ENCODE measurements around the gene MLN. TPM values are rescaled to one million over a fixed set of nuclear protein-coding genes. Genes with fewer than 3 reads are reported as not detected.

The MLN gene
- polyA plus RNA-seq, 4 donors = 0.53 to 2.4 (median 1.3) TPM; not detected in 1

- DNase-seq (ENCODE audit: low read depth in 4 of 4, low spot score in 3 of 4) = no peak
These were observed 12.2 kb downstream of the MLN start for GRCh38 chr6:33791620-33792019.

GRCh38 chr6:33790910-33791309 is 12.9 kb downstream of the MLN start:
- no peak for DNase-seq (ENCODE audit: low read depth in 4 of 4, low spot score in 3 of 4)

GRCh38 chr6:33790379-33790778 is 13.4 kb downstream of the MLN start:
- no peak for DNase-seq (ENCODE audit: low read depth in 4 of 4, low spot score in 3 of 4)

GRCh38 chr6:33789550-33789895 is 14.3 kb downstream of the MLN start:
- no peak for DNase-seq (ENCODE audit: low read depth in 4 of 4, low spot score in 3 of 4)

- peak; percentile 84 to 91 (median 86) for DNase-seq (ENCODE audit: low read depth in 4 of 4, low spot score in 3 of 4)
These were observed 14.9 kb downstream of the MLN start, which contains the start of gene LEMD2 for GRCh38 chr6:33788694-33789549. TSS of gene LEMD2 (minus strand) at chr6:33789130. CDS start at chr6:33789116, 14 bp downstream.

- DNase-seq (ENCODE audit: low read depth in 4 of 4, low spot score in 3 of 4) = peak in 1 of 4 donors; percentile 37
These were observed 15.7 kb downstream of the MLN start for GRCh38 chr6:33787954-33788693.

DNA sequence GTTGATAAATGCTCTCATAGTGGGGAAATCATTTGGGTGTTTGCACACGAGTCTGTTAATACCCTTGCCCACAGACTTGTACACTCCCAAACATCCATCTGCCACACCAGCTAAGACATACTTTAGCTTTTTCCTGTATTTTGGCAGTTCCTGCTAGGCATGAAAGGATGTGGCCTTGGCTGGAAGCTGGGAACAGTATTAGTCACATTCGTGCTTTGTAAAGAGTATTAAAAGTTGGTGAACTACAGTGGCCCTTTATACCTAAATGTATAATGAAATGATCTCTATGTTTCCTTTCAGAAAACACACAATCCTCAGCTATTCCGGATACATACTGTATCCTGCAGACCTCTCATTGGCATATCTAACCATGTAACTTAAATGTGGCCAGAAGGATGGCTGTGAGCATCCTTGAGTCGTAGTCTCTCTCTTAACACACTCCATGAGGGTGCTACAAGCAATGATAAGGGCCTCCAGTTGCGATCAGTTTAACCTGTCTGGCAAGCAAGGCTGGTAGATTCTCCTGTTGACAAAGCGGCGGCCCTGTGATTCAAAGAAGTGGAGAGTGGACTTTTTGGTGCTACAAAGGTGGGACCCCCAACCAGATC is 16.4 kb downstream of the MLN start:
- DNase-seq (ENCODE audit: low read depth in 4 of 4, low spot score in 3 of 4) = no peak

GRCh38 chr6:33786736-33787135 is 17.1 kb downstream of the MLN start:
- DNase-seq (ENCODE audit: low read depth in 4 of 4, low spot score in 3 of 4) = no peak

- DNase-seq (ENCODE audit: low read depth in 4 of 4, low spot score in 3 of 4) = no peak
These were observed 18.0 kb downstream of the MLN start for GRCh38 chr6:33785778-33786177.

DNA sequence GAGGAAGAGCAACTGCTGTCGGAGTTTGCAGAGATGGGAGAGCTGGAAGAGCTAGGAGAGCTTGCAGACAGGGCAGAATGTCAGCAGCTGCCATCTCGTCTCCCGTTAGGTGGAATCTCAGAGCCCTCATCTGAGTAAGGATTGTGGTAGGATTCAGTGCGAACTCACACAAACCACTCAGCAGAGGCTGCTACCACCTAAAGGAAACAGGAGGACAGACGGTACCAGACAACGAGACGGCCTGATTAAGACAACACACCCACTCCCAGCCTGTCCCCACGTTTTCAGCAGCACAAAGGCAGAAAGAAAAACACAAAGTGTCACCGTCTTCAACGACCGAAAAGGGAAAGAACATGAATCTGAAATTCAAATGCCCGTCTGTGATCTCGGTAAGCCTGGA is 19.0 kb downstream of the MLN start:
- no peak for DNase-seq (ENCODE audit: low read depth in 4 of 4, low spot score in 3 of 4)

DNA sequence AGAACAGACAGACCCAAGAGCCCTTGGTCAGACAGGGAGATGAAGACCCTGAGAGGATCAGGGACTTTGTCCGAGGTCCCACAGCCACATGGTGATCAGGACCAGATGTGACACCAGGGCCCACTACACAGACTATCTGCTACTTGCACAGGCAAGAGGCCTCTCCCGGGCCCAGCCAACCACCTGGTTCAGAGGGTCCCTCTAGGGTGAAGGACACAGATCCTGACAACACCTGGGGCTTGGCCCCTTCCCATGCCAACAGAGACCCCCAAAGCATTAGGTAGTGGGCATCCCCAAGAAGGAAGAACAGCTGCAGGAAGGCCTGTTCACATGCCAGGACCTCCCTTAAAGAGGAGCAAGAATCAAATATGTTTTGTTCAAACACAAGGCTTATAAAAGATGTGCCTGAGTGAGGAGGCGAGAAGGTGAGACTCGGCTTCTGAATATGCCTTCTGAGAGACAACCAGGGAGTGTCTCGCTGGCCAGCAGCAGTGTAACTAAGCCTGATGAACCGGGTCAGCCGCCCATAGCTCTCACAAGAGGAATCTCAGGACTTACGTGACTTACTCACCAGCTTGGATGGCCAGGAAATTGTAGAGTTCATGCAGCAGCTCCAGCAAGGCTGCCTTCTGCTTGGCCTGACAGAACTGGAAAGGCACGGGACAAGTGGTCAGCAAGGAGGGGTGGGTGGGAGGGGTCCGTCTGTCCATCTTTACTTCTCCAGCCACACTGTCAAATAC is 19.9 kb downstream of the MLN start:
- no peak for DNase-seq (ENCODE audit: low read depth in 4 of 4, low spot score in 3 of 4)

- no peak for DNase-seq (ENCODE audit: low read depth in 4 of 4, low spot score in 3 of 4)
These were observed 21.2 kb downstream of the MLN start for GRCh38 chr6:33782561-33782960.

GRCh38 chr6:33781131-33781975 is 22.4 kb downstream of the MLN start:
- no peak for DNase-seq (ENCODE audit: low read depth in 4 of 4, low spot score in 3 of 4)

GRCh38 chr6:33779895-33780294 is 23.9 kb downstream of the MLN start:
- DNase-seq (ENCODE audit: low read depth in 4 of 4, low spot score in 3 of 4) = no peak

- DNase-seq (ENCODE audit: low read depth in 4 of 4, low spot score in 3 of 4) = no peak
These were observed 24.5 kb downstream of the MLN start for GRCh38 chr6:33779290-33779689.

DNA sequence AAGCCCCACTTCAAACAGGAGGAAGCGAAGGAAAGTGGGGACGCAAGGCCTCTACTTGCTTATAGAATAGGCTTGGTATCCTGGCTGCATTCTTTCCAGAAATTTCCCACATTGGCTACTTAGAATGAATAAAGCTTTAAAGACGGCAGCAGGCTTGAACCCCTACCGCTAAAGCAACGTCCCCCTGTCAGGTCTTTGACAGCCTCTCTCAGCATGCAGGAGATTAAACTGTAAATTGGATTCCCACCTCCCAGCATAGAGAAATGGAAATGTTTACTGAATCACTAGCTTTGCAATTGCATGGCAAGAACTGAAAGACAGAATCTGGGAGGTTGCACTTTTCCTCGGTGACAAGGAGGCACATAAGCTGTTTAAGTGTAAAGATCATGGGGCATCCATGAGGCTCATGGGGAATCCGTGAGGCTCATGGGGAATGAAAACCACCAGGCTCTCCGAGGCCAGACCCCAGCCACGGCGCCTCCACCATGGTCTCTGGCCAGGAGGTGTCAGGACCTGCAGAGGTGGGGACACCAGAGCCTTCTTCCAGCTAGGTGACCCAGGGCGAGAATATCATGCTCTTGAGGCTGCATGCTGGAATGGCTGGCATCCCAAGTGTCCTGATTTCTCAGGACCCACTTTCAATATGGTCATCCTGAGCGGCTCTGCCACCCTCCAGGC is 25.2 kb downstream of the MLN start:
- DNase-seq (ENCODE audit: low read depth in 4 of 4, low spot score in 3 of 4) = no peak

GRCh38 chr6:33777398-33778388 is 26.1 kb downstream of the MLN start:
- DNase-seq (ENCODE audit: low read depth in 4 of 4, low spot score in 3 of 4) = no peak

DNA sequence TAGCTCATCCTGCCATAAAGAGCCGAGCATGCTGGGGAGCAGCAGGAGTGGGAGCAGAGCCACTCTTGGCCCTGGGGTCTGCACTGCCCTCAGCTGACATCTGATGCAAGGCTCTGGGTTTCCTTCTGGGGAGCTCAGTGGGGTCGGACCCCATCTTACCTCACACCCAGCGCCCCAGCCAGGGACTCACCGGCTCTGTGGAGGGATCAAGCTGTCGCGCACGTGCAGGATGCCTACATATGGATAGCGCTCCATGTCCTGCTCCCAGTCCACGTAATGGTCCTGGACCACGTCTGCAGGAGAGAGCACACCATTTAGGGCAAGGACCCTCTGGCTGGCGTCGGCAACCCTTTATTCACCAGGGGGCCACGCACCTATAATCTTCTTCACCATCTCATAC is 27.0 kb downstream of the MLN start:
- DNase-seq (ENCODE audit: low read depth in 4 of 4, low spot score in 3 of 4) = no peak

Data from left renal pelvis (tissue), 4 donors.